Endodermal cell (in vitro differentiated cells): ENCODE measurements around the gene HECW1. TPM values are rescaled to one million over a fixed set of nuclear protein-coding genes. Genes with fewer than 3 reads are reported as not detected.

Experiments
- DNase-seq: peaks from one replicate; pipeline ENCODE4 v3.0.0-alpha.2; 2017
- H3K27ac ChIP-seq: 2 replicates; pipeline ENCODE4 v1.5.1; 2013; ENCODE audit warnings: mild to moderate bottlenecking, low read depth, low read length, moderate library complexity
- H3K27me3 ChIP-seq: 2 replicates; pipeline ENCODE4 v1.6.1; 2013; ENCODE audit warnings: mild to moderate bottlenecking, low read length, moderate library complexity; ENCODE audit not compliant: insufficient read depth, control insufficient read depth, poor library complexity, severe bottlenecking
- H3K36me3 ChIP-seq: 2 replicates; pipeline ENCODE4 v1.7.0; 2013; ENCODE audit warnings: mild to moderate bottlenecking, low read length, moderate library complexity; ENCODE audit not compliant: control insufficient read depth, insufficient read depth
- H3K4me1 ChIP-seq: one replicate; pipeline ENCODE4 v1.7.0; 2013; ENCODE audit warnings: low read length; ENCODE audit not compliant: control insufficient read depth, insufficient read depth
- H3K4me3 ChIP-seq: 2 replicates; pipeline ENCODE4 v1.5.1; 2013; ENCODE audit warnings: mild to moderate bottlenecking, low read length, moderate library complexity
- H3K9ac ChIP-seq: 2 replicates; pipeline ENCODE4 v1.6.1; 2013; ENCODE audit warnings: mild to moderate bottlenecking, low read length, moderate library complexity; ENCODE audit not compliant: poor library complexity, severe bottlenecking; ENCODE audit errors: extremely low read depth
- H3K9me3 ChIP-seq: 2 replicates; pipeline ENCODE4 v1.6.1; 2013; ENCODE audit warnings: mild to moderate bottlenecking, low read length, moderate library complexity; ENCODE audit not compliant: control insufficient read depth
- H3K27ac Mint-ChIP-seq: 2 replicates; pipeline ENCODE4 v1.8.0; 2020; ENCODE audit warnings: mixed read lengths
- H3K27me3 Mint-ChIP-seq: 2 replicates; pipeline ENCODE4 v1.8.0; 2021; ENCODE audit warnings: mild to moderate bottlenecking, mixed read lengths; ENCODE audit not compliant: insufficient read depth
- H3K36me3 Mint-ChIP-seq: 2 replicates; pipeline ENCODE4 v1.8.0; 2020; ENCODE audit warnings: low read depth, mixed read lengths
- H3K4me1 Mint-ChIP-seq: 2 replicates; pipeline ENCODE4 v1.8.0; 2020; ENCODE audit warnings: mixed read lengths
- H3K4me3 Mint-ChIP-seq: 2 replicates; pipeline ENCODE4 v1.8.0; 2020; ENCODE audit warnings: mild to moderate bottlenecking, moderate library complexity, mixed read lengths
- H3K9me3 Mint-ChIP-seq: 2 replicates; pipeline ENCODE4 v1.8.0; 2020; ENCODE audit warnings: mild to moderate bottlenecking, mixed read lengths
- WGBS, 2 experiments: methylation state at CpG; one replicate each; pipeline versions ENCODE4 v1.1.5 to v1.1.7; 2013; ENCODE audit warnings: missing lambda C conversion rate in 2 of 2, mixed read lengths in 1 of 2; ENCODE audit not compliant: insufficient coverage in 1 of 2, insufficient read length in 1 of 2; 5-methylcytosine and 5-hydroxymethylcytosine counted together
- total RNA-seq, 2 donors: library from RNA; stranded (reverse); fragmentation: NEBNext Ultra II Directional in 1 of 2; extraction: Animal tissue kit (Norgen Biotek cat#: 25700) in 1 of 2; gene quantifications; 2 replicates in 1 of 2; 3 replicates in 1 of 2; pipeline ENCODE4 v1.2.1, GENCODE V29; 2021
- TF ChIP-seq, protein P1 (sequence below): fragments of 200-600 bp; sonication (generic); conservative IDR thresholded peaks from 2 replicates; pipeline ENCODE4 v1.5.0; 2021; ENCODE audit warnings: antibody characterized with exemption, mild to moderate bottlenecking

Gene HECW1
- total RNA-seq, 2 donors from 2014 or later = 4.6 to 12.0 TPM

DNA sequence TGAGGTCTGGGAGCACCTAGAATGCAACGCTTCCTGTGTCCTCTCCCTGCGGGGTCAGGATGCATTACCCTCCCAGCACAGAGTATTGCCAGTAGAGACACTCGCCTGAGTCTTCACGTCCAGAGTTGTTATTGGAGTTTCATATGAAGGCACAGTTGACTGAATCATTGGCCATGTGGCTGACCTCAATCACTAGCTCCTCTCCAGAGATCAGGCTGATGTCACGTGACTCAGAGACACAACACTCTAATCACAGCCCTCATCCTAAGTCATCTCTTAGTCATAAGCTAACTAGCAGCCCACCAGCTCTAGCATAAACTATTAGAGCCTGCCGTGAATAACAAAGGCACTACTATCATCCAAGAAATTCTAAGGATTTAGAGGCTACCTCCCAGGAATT lies 107.8 kb downstream of the HECW1 start:
- no peak overlapping the region for H3K4me3 Mint-ChIP-seq
- H3K4me1 Mint-ChIP-seq = peaks cover 3% of the 10 kb centered on the region

DNA sequence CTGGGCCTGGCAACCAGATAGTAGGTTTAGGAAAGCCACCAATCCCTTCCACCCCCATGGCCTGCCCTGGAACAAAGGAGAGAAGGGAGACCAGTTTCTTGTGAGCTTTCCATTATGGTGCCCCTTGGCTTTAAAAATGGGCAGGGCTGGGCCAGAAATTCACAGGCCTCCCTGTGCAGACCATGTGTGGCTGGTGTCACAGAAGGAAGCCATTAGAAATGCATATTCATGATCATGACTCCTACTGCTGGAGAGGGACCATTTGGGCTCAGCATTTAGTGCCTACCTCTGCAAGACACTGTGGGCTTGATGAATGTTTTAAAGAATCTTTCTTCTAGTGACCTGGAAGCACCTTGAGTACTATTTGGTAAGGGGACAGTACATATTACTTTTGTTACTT lies 108.3 kb downstream of the HECW1 start:
- H3K27ac Mint-ChIP-seq = peak overlapping the region; percentile 23
- Histone ChIP-seq H3K9ac (no peak overlapping the region), H3K4me1 (no peaks in the 10 kb centered on the region), H3K9me3 (peaks cover 24% of the 10 kb centered on the region), H3K4me3 (no peak overlapping the region), H3K27ac (no peak overlapping the region), H3K27me3 (peaks cover 5% of the 10 kb centered on the region), H3K36me3 (no peaks in the 10 kb centered on the region)
- TF ChIP-seq, protein P1, sequence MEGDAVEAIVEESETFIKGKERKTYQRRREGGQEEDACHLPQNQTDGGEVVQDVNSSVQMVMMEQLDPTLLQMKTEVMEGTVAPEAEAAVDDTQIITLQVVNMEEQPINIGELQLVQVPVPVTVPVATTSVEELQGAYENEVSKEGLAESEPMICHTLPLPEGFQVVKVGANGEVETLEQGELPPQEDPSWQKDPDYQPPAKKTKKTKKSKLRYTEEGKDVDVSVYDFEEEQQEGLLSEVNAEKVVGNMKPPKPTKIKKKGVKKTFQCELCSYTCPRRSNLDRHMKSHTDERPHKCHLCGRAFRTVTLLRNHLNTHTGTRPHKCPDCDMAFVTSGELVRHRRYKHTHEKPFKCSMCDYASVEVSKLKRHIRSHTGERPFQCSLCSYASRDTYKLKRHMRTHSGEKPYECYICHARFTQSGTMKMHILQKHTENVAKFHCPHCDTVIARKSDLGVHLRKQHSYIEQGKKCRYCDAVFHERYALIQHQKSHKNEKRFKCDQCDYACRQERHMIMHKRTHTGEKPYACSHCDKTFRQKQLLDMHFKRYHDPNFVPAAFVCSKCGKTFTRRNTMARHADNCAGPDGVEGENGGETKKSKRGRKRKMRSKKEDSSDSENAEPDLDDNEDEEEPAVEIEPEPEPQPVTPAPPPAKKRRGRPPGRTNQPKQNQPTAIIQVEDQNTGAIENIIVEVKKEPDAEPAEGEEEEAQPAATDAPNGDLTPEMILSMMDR = no peak
- no peak overlapping the region for H3K4me3 Mint-ChIP-seq
- H3K9me3 Mint-ChIP-seq = peaks cover 21% of the 10 kb centered on the region
- no peak for DNase-seq
- peaks cover 5% of the 10 kb centered on the region for H3K36me3 Mint-ChIP-seq
- H3K4me1 Mint-ChIP-seq = peaks cover 3% of the 10 kb centered on the region
- peaks cover 22% of the 10 kb centered on the region for H3K27me3 Mint-ChIP-seq

More for the DNA sequence above, 107.8 kb downstream of the HECW1 start:
- Histone ChIP-seq H3K27ac (no peak overlapping the region), H3K4me1 (no peaks in the 10 kb centered on the region), H3K4me3 (peak overlapping the region; percentile 24), H3K9me3 (peaks cover 24% of the 10 kb centered on the region), H3K9ac (no peak overlapping the region), H3K36me3 (no peaks in the 10 kb centered on the region), H3K27me3 (peaks cover 5% of the 10 kb centered on the region)
- Mint-ChIP-seq H3K9me3 (peaks cover 21% of the 10 kb centered on the region), H3K36me3 (peaks cover 5% of the 10 kb centered on the region), H3K27me3 (peaks cover 22% of the 10 kb centered on the region), H3K27ac (no peak overlapping the region)
- WGBS, 2 experiments = 89 to 91% methylated on average over 5 to 6 of the region's 6 CpGs
- DNase-seq = no peak
- TF ChIP-seq, protein P1 = no peak

DNA sequence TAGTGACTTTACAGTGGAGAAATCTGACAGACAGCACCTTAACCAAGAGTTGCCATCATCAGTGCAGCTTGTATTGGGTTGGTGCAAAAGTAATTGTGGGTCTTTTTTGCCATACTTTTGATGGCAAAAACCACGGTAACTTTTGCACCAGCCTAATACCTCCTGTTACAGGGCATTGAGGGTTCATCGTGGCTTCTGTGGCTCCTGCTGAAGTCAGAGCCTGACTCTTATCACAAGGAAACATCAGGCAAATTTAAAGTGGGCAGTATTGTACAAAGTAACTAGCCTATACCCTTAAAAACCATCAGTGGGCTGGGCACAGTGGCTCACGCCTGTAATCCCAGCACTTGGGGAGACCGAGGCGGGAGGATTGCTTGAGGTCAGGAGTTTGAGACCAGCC lies 117.4 kb downstream of the HECW1 start:
- Histone ChIP-seq H3K27ac (no peak overlapping the region), H3K4me3 (no peak overlapping the region), H3K9me3 (no peaks in the 10 kb centered on the region), H3K27me3 (no peaks in the 10 kb centered on the region), H3K4me1 (no peaks in the 10 kb centered on the region), H3K9ac (no peak overlapping the region), H3K36me3 (no peaks in the 10 kb centered on the region)
- WGBS, 2 experiments = 79 to 94% methylated on average over 3 to 5 of the region's 5 CpGs
- TF ChIP-seq, protein P1 = no peak
- DNase-seq = peak; percentile 18
- H3K9me3 Mint-ChIP-seq = no peaks in the 10 kb centered on the region
- no peak overlapping the region for H3K27ac Mint-ChIP-seq
- H3K36me3 Mint-ChIP-seq = no peaks in the 10 kb centered on the region
- H3K4me1 Mint-ChIP-seq = no peaks in the 10 kb centered on the region
- no peaks in the 10 kb centered on the region for H3K27me3 Mint-ChIP-seq
- H3K4me3 Mint-ChIP-seq = no peak overlapping the region
